ENCODE results near the gene COL28A1. TPM values are rescaled to one million over a fixed set of nuclear protein-coding genes. Genes with fewer than 3 reads are reported as not detected.

COL28A1 gene
- total RNA-seq, 1 experiment from 2014 or later: 2.2 TPM

- H3K27me3 ChIP-seq (ENCODE audit: insufficient read depth, low read depth): no peaks in the 10 kb centered on the region
- BruUV-seq (replicated peaks): no TSS peak
- intact Hi-C loops (cut with micrococcal nuclease; ENCODE audit: unreplicated experiment): no loop called here
- DNase-seq: no peak
- no peak for TF ChIP-seq CTCF (conservative IDR thresholded peaks at IDR 0.05)
- no peak for TF ChIP-seq EZH2 (IDR thresholded peaks at IDR 0.05; ENCODE audit: low read depth)
- ChIA-PET CTCF (no interaction called here), POLR2A (ENCODE audit: unreplicated experiment) (no interaction called here)
- no peaks in the 10 kb centered on the region for H3K9me2 ChIP-seq (ENCODE audit: insufficient read depth)
- H3K79me2 ChIP-seq (ENCODE audit: low read depth): no peaks in the 10 kb centered on the region
- H3K4me3 ChIP-seq: no peak overlapping the region
- no peaks in the 10 kb centered on the region for H3K9me3 ChIP-seq (ENCODE audit: insufficient read depth, low read depth)
- H3K36me3 ChIP-seq (ENCODE audit: low read depth): no peaks in the 10 kb centered on the region
- no peaks in the 10 kb centered on the region for H3F3A ChIP-seq (ENCODE audit: insufficient read depth, low read depth)
- H2AFZ ChIP-seq: no peak overlapping the region
- peaks cover 5% of the 10 kb centered on the region for H3K4me1 ChIP-seq (replicated peaks; ENCODE audit: insufficient read depth)
- H3K4me2 ChIP-seq: no peak overlapping the region
- H4K20me1 ChIP-seq (ENCODE audit: insufficient read depth): no peaks in the 10 kb centered on the region
- no peak overlapping the region for H3K27ac ChIP-seq
These were observed 217.1 kb downstream of the COL28A1 start for GRCh38 chr7:7318601-7319000.

- ChIA-PET POLR2A (ENCODE audit: unreplicated experiment) (no interaction called here), CTCF (no interaction called here)
- H3F3A ChIP-seq (ENCODE audit: insufficient read depth, low read depth): no peaks in the 10 kb centered on the region
- H3K27ac ChIP-seq: no peak overlapping the region
- no peak overlapping the region for H3K4me2 ChIP-seq
- no peaks in the 10 kb centered on the region for H3K4me1 ChIP-seq (replicated peaks; ENCODE audit: insufficient read depth)
- H2AFZ ChIP-seq: no peak overlapping the region
- no peaks in the 10 kb centered on the region for H3K79me2 ChIP-seq (ENCODE audit: low read depth)
- intact Hi-C loops (cut with micrococcal nuclease; ENCODE audit: unreplicated experiment): no loop called here
- no peaks in the 10 kb centered on the region for H3K9me3 ChIP-seq (ENCODE audit: insufficient read depth, low read depth)
- H3K27me3 ChIP-seq (ENCODE audit: insufficient read depth, low read depth): no peaks in the 10 kb centered on the region
- no peak for DNase-seq
- TF ChIP-seq EZH2 (IDR thresholded peaks at IDR 0.05; ENCODE audit: low read depth) (no peak), CTCF (conservative IDR thresholded peaks at IDR 0.05) (no peak)
- H3K36me3 ChIP-seq (ENCODE audit: low read depth): no peaks in the 10 kb centered on the region
- BruUV-seq (replicated peaks): no TSS peak
- no peaks in the 10 kb centered on the region for H3K9me2 ChIP-seq (ENCODE audit: insufficient read depth)
- no peaks in the 10 kb centered on the region for H4K20me1 ChIP-seq (ENCODE audit: insufficient read depth)
- H3K4me3 ChIP-seq: no peak overlapping the region
These were observed 217.8 kb downstream of the COL28A1 start for GRCh38 chr7:7317850-7318249.

GRCh38 chr7:7315851-7316250 is 219.8 kb downstream of the COL28A1 start:
- Histone ChIP-seq H3K4me3 (no peak overlapping the region), H3K27ac (no peak overlapping the region), H3K9me3 (ENCODE audit: insufficient read depth, low read depth) (no peaks in the 10 kb centered on the region), H3K4me2 (no peak overlapping the region), H2AFZ (no peak overlapping the region), H3K79me2 (ENCODE audit: low read depth) (no peaks in the 10 kb centered on the region), H3K4me1 (replicated peaks; ENCODE audit: insufficient read depth) (no peaks in the 10 kb centered on the region), H3K9me2 (ENCODE audit: insufficient read depth) (no peaks in the 10 kb centered on the region), H4K20me1 (ENCODE audit: insufficient read depth) (no peaks in the 10 kb centered on the region), H3F3A (ENCODE audit: insufficient read depth, low read depth) (no peaks in the 10 kb centered on the region), H3K27me3 (ENCODE audit: insufficient read depth, low read depth) (no peaks in the 10 kb centered on the region), H3K36me3 (ENCODE audit: low read depth) (no peaks in the 10 kb centered on the region)
- TF ChIP-seq CTCF (conservative IDR thresholded peaks at IDR 0.05): no peak
- no peak for TF ChIP-seq EZH2 (IDR thresholded peaks at IDR 0.05; ENCODE audit: low read depth)
- intact Hi-C loops (cut with micrococcal nuclease; ENCODE audit: unreplicated experiment): no loop called here
- DNase-seq: no peak
- POLR2A ChIA-PET (ENCODE audit: unreplicated experiment): no interaction called here
- no TSS peak for BruUV-seq (replicated peaks)
- CTCF ChIA-PET: no interaction called here
